GM21576 (cell line): Measurements from ENCODE around the gene EPS8.
"Not testable (repeated sequence)": the region's sequence is repeated elsewhere in the genome, so short reads cannot be mapped to it uniquely, and the experiment has no call there.

Experiments
- ATAC-seq: cut with Tn5 transposase; IDR thresholded peaks from one replicate; pipeline ENCODE4 v1.9.1; 2021; ENCODE audit warnings: mild to moderate bottlenecking, moderate library complexity; ENCODE audit not compliant: unreplicated experiment

The EPS8 gene

GRCh38 chr12:15662303-15662980 lies 126.7 kb downstream of the EPS8 start:
- no peak for ATAC-seq

DNA sequence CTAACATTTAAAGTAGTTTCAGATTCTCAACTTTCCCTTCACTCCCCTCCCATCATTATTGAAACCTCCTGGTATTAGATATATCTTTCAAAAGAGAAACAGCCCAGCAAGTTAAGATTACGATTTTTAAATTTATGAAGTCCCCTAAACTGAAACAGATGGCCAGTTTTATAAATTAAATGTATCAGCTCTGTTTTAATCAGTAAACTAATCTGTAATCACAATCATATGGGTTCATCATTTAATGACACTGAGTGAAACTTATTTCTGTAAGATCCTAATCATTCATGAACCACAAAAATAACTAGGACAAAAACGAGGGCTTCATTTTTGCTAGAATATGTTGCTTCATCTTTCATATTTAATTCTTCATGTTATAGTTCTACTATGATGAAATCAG lies 137.8 kb downstream of the EPS8 start:
- ATAC-seq = no peak

GRCh38 chr12:15650399-15651128 lies 138.6 kb downstream of the EPS8 start:
- ATAC-seq = no peak

- no peak for ATAC-seq
Observed at GRCh38 chr12:15649347-15649746, 139.8 kb downstream of the EPS8 start.

DNA sequence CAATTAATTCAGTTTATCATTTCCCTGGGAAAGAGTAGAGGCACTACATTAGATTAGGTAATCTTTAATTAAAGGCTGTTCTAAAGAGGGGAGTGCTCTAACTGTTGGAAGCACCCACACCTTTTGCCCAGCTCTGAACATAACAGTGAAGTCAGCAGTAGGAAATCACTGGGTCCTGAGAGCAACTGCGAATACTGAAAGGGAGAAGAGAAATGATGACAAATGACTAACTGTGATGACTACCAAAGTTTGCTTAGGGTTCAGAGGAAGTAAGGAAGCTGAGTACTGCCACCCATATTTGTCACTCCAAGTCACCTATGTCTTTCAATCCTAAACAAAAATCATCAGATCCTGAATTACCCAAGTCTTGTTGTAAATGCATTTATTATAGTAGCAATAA lies 140.6 kb downstream of the EPS8 start:
- ATAC-seq = no peak

DNA sequence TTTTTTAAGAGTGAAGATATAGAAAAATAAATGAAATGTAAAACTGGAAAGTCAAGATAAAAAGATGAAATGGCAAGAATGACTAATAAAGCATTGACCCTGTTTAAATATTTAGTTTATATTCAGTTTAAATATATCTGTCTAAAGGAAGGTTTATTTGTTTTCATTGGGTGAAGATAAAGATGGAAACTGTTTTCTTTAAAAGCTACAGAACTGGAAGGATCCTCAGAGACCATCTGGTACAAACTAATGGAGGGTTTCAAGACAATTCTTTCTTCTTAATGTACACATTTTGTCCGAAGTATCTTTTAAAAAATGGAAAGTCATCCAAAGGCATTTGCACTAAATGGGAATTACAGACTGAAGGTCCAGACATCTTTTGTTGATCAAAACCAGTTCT lies 142.6 kb downstream of the EPS8 start:
- ATAC-seq = no peak

GRCh38 chr12:15644700-15645099 lies 144.5 kb downstream of the EPS8 start:
- ATAC-seq = no peak

DNA sequence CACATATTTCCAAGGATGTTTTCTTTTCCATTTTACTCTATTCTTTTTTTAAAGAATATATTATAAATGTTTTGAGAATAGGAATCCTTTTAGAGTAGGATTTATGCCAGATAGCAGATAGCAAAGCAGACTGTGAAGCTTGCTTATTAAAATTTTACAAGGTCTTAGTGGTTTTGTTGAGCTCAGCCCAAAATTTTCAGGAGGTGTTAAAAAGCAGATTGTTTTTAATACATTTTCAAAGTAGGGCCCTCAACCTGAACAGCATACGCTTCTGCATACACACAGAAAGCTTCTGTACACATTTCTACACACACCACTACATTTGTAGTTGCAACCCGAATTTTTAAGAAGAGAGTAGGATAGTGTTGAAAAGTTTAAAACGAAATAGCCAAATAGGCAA lies 151.0 kb downstream of the EPS8 start:
- no peak for ATAC-seq

- no peak for ATAC-seq
Observed at GRCh38 chr12:15636060-15636890, 152.9 kb downstream of the EPS8 start.

DNA sequence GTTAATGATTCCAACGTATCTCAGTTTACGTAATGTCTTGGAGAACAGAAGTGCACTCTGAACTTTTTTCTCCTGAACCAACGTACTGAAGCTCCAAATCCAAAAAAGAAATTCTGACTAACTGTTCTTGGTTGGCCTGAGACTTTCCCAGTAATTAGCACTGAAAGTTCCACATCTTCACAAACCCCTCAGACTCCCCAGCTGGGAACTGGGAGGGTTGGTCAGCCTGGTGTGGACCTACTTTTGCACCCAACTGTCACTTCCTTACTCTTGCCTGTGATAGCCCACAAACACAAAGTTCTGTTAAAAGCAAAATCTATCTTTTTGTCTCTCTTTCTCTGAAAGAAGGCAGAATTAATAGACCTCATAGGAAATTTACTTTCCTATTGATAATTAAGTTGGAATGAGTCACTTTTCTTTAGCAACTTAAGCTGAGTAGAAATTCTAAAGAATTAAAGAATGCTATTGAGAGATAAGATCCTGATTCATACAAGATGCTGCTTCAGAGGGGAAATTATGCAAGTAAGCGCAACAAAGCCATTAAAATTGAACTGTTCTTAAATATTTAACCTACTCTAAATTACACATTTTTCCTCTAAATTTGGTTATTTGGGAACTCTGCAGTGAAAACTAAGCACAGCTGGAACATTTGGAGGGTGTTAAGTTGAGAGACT lies 155.0 kb downstream of the EPS8 start:
- ATAC-seq = no peak

DNA sequence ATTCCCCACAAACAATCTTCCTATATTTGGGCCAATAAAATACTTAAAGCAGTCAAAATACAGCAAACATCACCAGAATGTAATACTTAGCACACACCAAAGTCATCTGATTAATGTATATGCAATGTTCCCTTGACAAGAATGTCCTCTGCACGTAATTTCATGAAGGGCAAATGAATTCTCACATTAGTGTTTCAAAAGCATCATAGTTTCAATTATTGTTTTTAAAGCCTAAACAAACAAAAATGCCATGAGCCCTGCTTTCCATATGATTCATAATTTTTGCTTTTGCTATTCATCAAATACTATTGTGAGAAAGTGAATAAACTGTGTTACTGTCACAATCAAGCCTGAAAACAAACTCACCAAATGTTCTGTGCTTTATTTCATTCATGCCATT lies 156.0 kb downstream of the EPS8 start:
- ATAC-seq = no peak

DNA sequence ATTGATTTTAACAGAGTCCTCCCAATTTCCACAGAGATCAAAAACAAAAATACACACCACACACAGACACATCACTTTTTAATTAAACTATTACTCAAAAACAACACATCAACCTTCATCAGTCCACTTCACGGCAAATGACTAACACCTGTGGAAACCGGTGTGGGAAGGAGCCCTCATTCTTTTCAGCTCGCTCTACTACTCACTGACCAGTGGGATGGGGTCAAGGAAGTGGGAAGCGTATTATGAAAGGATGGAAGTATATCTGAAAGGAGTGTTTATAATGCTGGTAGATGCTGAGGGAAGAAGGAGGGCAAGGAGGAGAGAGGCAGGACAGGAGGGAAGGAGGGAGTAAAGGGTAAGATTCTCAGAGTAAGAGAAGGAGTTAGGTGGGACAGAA lies 156.5 kb downstream of the EPS8 start:
- no peak for ATAC-seq

DNA sequence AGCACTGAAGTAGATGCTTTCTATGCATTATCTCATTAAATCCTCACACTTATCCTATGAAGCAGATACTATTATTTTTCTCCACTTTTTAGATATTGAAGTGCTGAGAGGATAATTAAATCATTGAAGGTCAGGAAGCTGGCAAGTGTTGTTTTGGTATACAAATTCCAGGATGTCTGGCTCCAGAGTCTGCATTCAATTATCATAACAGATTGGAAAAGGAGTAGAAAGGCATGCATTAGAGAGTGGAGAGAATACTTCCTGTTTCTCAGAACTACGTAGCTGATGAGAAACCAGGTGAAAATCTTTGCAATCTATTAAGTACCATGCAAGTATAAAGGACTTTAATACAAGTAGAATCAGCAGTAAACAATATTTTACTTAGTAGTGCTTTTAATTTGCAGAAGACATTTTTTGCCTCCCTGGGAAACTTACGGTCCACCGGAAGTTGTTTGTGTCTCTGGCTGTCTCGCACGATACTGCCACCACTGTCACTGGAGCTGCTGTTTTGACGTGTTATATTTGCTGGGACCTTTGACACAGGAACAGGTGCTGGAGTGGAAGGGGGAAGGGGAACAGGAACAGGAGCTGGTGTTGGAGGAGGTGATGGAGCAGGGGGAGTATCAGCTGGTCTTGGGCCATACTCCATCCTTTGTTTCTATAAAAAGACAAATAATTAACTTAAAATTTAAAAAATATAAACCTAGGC lies 158.0 kb downstream of the EPS8 start:
- no peak for ATAC-seq

DNA sequence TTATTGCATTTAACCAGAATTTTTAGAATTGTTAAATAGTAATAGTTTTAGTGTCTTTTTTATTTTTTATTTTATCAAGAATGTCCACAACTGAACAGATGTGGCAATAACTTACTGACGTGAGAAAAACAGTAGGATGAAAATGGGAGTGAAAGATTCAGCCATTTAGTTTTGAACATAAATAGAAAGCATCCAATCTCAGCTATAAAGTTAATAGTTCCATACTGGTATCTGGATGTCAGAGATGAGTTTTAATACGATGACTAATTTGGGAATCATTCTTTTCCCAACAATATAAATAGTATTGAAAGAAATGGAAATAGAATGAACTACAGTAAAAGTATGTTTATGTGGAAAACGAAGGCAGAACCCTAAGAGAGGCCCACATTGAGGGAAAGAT lies 159.4 kb downstream of the EPS8 start:
- no peak for ATAC-seq

DNA sequence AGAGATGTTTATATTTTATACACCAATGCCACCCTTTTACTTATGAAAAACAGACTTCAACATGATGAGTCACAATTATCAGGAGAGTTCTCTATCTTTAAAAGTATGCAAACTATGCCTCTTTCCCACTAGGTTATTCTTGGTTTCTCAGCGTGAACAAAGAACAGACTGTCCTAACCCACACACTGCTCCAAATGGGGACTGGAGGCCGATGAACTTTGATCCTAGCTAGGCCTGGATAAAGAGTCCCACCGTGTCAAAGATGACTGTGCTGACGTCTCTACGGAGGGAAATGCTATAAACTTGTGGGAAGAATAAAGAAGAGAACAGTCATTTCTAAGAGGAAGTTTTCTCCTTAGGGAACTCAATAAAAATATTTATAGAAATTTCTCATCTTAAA lies 160.1 kb downstream of the EPS8 start:
- no peak for ATAC-seq

GRCh38 chr12:15627995-15628945 lies 160.9 kb downstream of the EPS8 start:
- no peak for ATAC-seq

GRCh38 chr12:15625075-15625474 lies 164.1 kb downstream of the EPS8 start:
- ATAC-seq = no peak

DNA sequence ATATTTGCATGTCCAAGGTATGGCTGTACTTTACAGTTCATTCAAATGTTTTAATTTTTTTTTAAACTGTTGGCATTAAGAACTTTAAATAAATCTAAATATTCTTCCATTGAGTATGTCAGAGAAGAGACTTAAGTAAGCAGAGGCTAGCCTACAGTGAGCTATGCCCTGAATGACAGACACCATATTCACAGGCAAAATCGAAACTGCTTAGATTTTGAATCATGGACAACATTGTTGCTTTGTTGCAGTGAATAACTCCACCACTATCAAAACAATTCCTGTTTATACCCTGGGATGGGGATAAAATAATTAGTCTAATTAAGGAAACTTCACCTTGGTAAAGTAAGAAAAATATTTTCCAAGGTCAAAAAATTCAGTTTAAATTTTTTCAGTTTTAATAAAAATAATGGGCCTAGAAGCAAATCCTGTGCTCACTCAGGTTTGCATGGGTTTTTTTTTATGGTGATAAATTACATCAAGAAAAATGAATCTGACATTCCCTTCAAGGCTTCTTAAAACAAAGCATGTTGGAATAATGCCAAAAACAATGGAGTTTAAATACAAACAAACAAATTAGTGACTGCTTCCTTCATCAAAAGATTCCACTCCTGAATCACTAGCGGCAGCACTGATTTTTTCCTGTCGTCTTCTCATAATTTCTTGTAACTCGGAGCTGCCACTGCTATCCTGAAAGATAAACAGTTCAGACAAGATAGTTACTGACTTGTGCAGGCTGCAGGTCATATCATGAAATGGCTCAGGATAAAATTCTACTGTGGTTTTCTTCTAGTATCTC lies 168.2 kb downstream of the EPS8 start:
- no peak for ATAC-seq

- not testable (repeated sequence) for ATAC-seq
Observed at GRCh38 chr12:15616495-15616894, 172.7 kb downstream of the EPS8 start.
